Keratinocyte (primary cell): ENCODE data around the gene IRX2.

ENCODE experiments used
- EZH2 ChIP-seq: IDR thresholded peaks from one replicate; pipeline ENCODE4 v1.6.1; 2012; ENCODE audit warnings: inconsistent platforms, mild to moderate bottlenecking, low read length, moderate library complexity
- TF ChIP-seq, protein P1 (sequence below), 3 experiments: IDR thresholded peaks in 1 of 3; conservative IDR thresholded peaks in 1 of 3; optimal IDR thresholded peaks in 1 of 3; 2 replicates in 2 of 3; 3 replicates in 1 of 3; pipeline versions ENCODE3 to v1.5.1; 2011; ENCODE audit warnings: low read length in 3 of 3, mild to moderate bottlenecking in 3 of 3, moderate library complexity in 2 of 3, control low read depth in 1 of 3, inconsistent platforms in 1 of 3; ENCODE audit not compliant: insufficient read depth in 2 of 3; ENCODE audit errors: extremely low read depth in 1 of 3

DNA sequence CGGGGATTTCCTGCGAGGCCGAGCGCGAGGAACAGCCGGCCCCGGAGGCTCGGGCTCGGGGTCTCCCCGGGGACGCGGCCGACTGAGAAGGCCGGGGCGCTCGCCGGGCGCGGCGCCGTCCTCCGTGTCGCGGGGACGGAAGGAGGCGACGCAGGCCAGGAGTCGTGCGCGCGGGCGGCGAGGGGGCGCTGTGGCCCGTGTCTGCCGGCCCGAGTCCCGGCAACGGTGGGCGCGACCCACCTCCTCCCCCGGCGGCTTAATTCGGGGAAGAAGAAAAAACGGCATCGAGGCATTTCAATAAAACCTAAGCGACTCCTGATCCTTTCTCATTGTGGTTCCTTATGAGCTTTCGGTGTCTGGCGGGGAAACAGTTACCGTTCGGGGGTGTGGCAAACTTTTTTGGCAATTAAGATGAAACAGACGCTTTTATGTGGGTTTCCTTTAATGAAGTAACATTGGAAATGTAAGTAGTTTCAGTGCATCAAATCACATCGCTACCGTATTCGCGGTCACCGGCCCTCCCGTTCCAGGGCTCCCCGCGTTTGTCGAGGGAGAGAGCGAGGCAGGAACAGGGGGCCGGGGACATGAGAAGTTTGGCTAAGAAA, 3.7 kb upstream of the IRX2 start:
- TF ChIP-seq EZH2: no peak
- TF ChIP-seq, protein P1, sequence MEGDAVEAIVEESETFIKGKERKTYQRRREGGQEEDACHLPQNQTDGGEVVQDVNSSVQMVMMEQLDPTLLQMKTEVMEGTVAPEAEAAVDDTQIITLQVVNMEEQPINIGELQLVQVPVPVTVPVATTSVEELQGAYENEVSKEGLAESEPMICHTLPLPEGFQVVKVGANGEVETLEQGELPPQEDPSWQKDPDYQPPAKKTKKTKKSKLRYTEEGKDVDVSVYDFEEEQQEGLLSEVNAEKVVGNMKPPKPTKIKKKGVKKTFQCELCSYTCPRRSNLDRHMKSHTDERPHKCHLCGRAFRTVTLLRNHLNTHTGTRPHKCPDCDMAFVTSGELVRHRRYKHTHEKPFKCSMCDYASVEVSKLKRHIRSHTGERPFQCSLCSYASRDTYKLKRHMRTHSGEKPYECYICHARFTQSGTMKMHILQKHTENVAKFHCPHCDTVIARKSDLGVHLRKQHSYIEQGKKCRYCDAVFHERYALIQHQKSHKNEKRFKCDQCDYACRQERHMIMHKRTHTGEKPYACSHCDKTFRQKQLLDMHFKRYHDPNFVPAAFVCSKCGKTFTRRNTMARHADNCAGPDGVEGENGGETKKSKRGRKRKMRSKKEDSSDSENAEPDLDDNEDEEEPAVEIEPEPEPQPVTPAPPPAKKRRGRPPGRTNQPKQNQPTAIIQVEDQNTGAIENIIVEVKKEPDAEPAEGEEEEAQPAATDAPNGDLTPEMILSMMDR (optimal IDR thresholded peaks at IDR 0.05 in 1 of 3, IDR thresholded peaks at IDR 0.05 in 1 of 3, conservative IDR thresholded peaks at IDR 0.05 in 1 of 3; ENCODE audit: extremely low read depth in 1 of 3, insufficient read depth in 2 of 3, low read length in 3 of 3): no peak
